GM06990 (cell line): ENCODE measurements around the gene BTG2.
"Not testable (repeated sequence)": the region's sequence is repeated elsewhere in the genome, so short reads cannot be mapped to it uniquely, and the experiment has no call there.

Source experiments
- DNase-seq: peaks from one replicate; pipeline ENCODE4 v3.0.0-alpha.2; 2011; ENCODE audit not compliant: insufficient read length; ENCODE audit errors: extremely low read depth
- H3K27me3 ChIP-seq: replicated peaks from 2 replicates; pipeline ENCODE4 v1.6.0; 2011; ENCODE audit warnings: low read length; ENCODE audit not compliant: control insufficient read depth, insufficient read depth
- H3K36me3 ChIP-seq: 2 replicates; pipeline ENCODE4 v1.5.1; 2011; ENCODE audit warnings: low read length; ENCODE audit not compliant: control insufficient read depth, insufficient read depth
- H3K4me3 ChIP-seq: replicated peaks from 2 replicates; pipeline ENCODE4 v1.5.1; 2011; ENCODE audit warnings: low read depth, mild to moderate bottlenecking, control low read depth, low read length
- CTCF ChIP-seq: IDR thresholded peaks from 2 replicates; pipeline ENCODE4 v1.5.1; 2011; ENCODE audit warnings: low read length, control low read depth, mild to moderate bottlenecking, inconsistent platforms; ENCODE audit not compliant: insufficient read depth, poor library complexity, severe bottlenecking

Gene BTG2

DNA sequence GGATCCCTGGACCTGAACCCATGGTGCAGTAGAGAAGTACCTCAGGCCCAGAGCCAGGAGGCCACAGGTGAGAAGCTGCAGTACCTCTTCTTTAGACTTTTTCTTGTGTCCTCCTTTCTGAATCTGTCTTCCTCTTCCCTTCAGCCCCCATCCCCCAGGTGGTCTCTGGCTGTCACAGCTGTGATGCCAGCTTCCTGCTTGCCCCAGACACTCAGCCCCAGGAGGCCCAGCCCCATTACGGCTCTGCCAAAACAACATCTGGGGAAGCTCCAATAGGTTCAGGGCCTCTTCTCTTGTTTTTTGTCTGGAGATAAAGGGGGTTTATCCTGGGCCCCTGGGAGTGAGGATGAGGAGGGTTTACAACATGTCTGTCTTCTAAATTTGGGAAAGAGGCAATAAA, 9.5 kb upstream of the BTG2 start:
- Histone ChIP-seq H3K27me3 (no peaks in the 10 kb centered on the region), H3K36me3 (no peaks in the 10 kb centered on the region), H3K4me3 (no peak overlapping the region)
- no peak for TF ChIP-seq CTCF
- DNase-seq, result no peak

GRCh38 chr1:203296460-203297073, 8.8 kb upstream of the BTG2 start:
- no peak for TF ChIP-seq CTCF
- no peaks in the 10 kb centered on the region for H3K36me3 ChIP-seq
- no peak overlapping the region for H3K4me3 ChIP-seq
- DNase-seq, result no peak
- no peaks in the 10 kb centered on the region for H3K27me3 ChIP-seq

DNA sequence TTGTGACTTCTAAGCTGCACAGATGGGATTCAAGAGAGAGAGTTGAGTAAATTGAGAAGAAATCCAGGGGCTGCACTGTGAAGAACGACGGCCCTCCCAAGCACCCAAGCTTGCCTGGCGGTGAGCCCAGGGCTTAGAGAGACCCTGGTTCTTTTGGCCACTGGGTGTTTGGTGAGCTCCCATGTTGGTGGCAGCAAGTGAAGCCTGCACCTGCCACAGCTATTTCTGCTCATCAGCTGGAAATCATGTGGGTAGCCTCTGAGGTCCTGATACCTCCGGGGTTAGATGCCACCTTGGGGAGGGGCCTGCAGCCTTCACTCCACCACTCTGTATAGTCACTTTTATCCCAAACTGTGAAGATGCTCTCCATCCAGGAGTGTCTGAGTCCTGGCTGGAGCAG, 6.2 kb upstream of the BTG2 start:
- no peak for DNase-seq
- Histone ChIP-seq H3K27me3 (no peaks in the 10 kb centered on the region), H3K36me3 (no peaks in the 10 kb centered on the region), H3K4me3 (no peak overlapping the region)
- no peak for TF ChIP-seq CTCF

GRCh38 chr1:203299719-203300429, 5.4 kb upstream of the BTG2 start:
- H3K27me3 ChIP-seq, DNase-seq, H3K36me3 ChIP-seq: not testable (repeated sequence)
- peak overlapping the region; percentile 25 for H3K4me3 ChIP-seq

- H3K36me3 ChIP-seq, result no peaks in the 10 kb centered on the region; the same call in 1 of the 2 replicates
- DNase-seq, result no peak
- TF ChIP-seq CTCF, result no peak
- H3K27me3 ChIP-seq, result no peaks in the 10 kb centered on the region
- peak overlapping the region; percentile 25 for H3K4me3 ChIP-seq
Observed at GRCh38 chr1:203300441-203301330, 4.6 kb upstream of the BTG2 start.

- Histone ChIP-seq H3K36me3 (peaks cover 4% of the 10 kb centered on the region), H3K4me3 (no peak overlapping the region), H3K27me3 (no peaks in the 10 kb centered on the region)
- TF ChIP-seq CTCF, result no peak
- no peak for DNase-seq
Observed at GRCh38 chr1:203301331-203301668, 4.0 kb upstream of the BTG2 start.
